ENCODE data around the gene SULT6B1.

Gene SULT6B1

DNA sequence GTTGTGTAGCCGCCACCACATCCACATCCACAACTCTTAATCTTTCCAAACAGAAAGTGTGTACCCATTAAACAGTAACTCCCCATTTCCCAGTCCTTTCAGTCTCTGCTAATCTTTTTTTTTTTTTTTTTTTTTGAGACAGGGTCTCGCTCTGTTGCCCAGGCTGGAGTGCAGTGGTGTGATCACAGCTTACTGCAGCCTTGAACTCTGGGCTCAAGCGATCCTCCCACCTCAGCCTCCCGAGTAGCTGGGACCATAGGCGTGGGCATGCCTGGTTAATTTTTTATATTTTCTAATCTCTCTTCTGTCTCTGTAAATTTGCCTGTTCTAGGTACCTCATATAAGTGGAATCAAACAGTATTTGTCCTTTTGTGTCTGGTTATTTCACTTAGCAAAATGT lies 35.2 kb downstream of the SULT6B1 start:
- DNase-seq (ENCODE audit: low read depth), result no peak

- no peak for DNase-seq (ENCODE audit: low read depth)
Measured at GRCh38 chr2:37149626-37150322, 38.7 kb downstream of the SULT6B1 start.

DNA sequence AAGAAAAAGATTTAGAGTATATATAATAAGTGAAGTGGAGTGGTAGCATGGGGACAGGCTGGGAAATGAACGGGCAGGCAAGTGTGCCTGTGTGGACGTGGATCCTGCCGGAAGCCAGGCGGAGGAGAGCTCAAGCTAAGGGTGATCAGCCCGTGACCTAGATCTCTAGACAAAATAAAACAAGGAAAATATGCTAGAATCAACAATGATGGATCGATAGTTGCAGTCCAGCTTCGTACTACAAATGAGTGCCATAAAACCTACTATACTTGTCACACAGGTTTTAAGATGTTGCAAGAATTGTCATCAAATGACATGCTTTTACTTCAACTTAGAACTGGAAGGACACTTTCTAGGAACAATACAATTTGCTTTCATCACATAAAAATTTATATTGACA lies 40.1 kb downstream of the SULT6B1 start:
- no peak for DNase-seq (ENCODE audit: low read depth)

DNA sequence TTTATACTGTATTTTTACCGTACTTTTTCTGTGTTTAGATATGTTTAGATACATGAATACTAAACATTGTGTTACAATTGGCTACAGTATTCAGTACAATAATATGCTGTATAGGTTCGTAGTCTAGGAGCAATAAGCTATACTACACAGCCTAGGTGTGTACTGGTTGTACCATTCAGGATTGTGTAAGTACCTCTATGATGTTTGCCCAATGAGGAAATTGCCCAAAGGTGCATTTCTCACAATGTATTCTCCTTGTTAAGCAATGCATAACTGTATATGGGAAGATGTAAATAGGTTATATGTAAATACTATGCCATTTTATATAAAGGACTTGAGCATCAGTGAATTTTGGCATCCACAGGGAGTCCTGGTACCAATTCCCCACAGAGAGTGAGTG lies 42.4 kb downstream of the SULT6B1 start:
- DNase-seq (ENCODE audit: low read depth), result no peak

GRCh38 chr2:37143974-37144373 lies 44.5 kb downstream of the SULT6B1 start:
- DNase-seq (ENCODE audit: low read depth), result peak; percentile 55

GRCh38 chr2:37142546-37142945 lies 45.9 kb downstream of the SULT6B1 start:
- DNase-seq (ENCODE audit: low read depth), result no peak

DNA sequence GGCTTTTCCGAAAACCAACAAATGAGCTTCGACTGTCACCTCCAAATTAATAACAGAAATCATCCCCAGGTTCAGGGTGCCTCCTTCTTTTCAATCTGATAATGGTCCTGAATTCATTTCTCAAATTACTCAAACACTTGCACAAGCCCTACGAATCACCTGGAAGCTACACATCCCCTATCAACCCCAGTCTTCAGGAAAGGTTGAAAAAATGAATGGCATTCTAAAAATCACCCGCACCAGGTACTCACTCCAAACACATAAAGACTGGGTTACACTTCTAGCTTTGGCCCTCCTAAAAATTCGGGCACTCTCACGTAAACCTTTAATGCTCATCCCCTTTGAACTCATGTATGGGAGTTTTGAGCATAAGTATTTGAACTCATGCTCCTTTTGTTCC lies 55.6 kb downstream of the SULT6B1 start:
- DNase-seq (ENCODE audit: low read depth), result no peak

DNA sequence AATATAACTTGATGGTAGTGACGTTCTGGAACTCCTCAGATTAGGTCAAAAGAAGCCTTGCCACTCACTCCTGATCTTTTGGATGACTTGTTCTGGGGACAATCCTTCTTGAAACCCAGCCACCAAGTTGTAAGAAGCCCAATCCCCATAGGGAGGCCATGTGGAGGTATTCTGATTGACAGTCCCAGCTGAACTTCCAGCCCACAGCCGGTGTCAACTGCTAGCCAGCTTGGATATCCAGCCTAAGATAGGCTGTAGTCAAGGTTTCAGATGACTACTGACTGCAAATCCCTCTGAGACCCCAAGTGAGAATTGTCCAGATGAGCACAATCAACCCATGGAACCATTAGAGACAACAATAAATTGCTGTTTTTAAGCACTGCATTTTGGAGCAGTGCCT lies 63.1 kb downstream of the SULT6B1 start:
- no peak for DNase-seq (ENCODE audit: low read depth)

GRCh38 chr2:37119157-37119556 lies 69.3 kb downstream of the SULT6B1 start:
- DNase-seq (ENCODE audit: low read depth), result no peak
